ENCODE data around the gene AKAP11. TPM values are rescaled to one million over a fixed set of nuclear protein-coding genes. Genes with fewer than 3 reads are reported as not detected.

Gene AKAP11
- polyA plus RNA-seq, 1 donor from 2014 or later: 20.9 TPM

DNA sequence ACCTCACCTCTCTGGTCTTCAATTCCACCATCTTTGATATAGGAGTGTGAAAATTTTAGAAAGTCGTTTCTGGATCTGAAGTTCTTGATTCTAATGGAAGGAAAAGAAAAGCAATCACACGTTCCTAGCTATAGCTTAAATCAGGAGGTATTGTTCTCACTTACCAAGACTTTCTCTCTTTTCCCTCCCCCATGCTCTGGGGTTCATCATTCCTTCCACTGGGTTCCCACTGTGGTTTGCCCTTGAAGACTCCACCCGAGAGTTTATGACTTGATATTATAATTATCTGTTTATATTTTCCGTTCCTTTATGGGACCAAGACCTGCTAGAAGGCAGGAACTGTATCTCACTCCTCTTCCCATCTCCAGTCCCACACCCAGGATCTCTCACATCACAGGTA lies 76.6 kb downstream of the AKAP11 start:
- Histone ChIP-seq H3K79me2 (replicated peaks; ENCODE audit: insufficient read depth, low read length) (no peaks in the 10 kb centered on the region), H3K27ac (ENCODE audit: low read length) (no peak overlapping the region), H3F3A (ENCODE audit: insufficient read depth, low read length, poor library complexity, severe bottlenecking) (no peaks in the 10 kb centered on the region), H3K36me3 (ENCODE audit: insufficient read depth, low read length) (no peaks in the 10 kb centered on the region), H3K4me3 (ENCODE audit: low read length) (no peak overlapping the region), H3K9ac (ENCODE audit: low read length) (no peak overlapping the region), H3K9me2 (ENCODE audit: insufficient read depth, low read length) (no peaks in the 10 kb centered on the region), H3K4me2 (ENCODE audit: low read length) (no peak overlapping the region), H2AFZ (ENCODE audit: low read depth, low read length) (no peak overlapping the region), H3K9me3 (ENCODE audit: low read length) (no peaks in the 10 kb centered on the region), H3K27me3 (ENCODE audit: insufficient read depth, low read depth, low read length) (no peaks in the 10 kb centered on the region), H4K20me1 (ENCODE audit: insufficient read depth) (no peaks in the 10 kb centered on the region)
- TF ChIP-seq EZH2 (IDR thresholded peaks at IDR 0.05; ENCODE audit: borderline replicate concordance, insufficient read depth, low read length, poor library complexity, severe bottlenecking) (no peak), CTCF (IDR thresholded peaks at IDR 0.05; ENCODE audit: poor library complexity, severe bottlenecking) (no peak), TAF1 (IDR thresholded peaks at IDR 0.05; ENCODE audit: low read depth) (no peak), MXI1 (conservative IDR thresholded peaks at IDR 0.05; ENCODE audit: poor library complexity, severe bottlenecking) (no peak), SMC3 (conservative IDR thresholded peaks at IDR 0.05; ENCODE audit: poor library complexity) (no peak)
- TF ChIP-seq, protein P1, sequence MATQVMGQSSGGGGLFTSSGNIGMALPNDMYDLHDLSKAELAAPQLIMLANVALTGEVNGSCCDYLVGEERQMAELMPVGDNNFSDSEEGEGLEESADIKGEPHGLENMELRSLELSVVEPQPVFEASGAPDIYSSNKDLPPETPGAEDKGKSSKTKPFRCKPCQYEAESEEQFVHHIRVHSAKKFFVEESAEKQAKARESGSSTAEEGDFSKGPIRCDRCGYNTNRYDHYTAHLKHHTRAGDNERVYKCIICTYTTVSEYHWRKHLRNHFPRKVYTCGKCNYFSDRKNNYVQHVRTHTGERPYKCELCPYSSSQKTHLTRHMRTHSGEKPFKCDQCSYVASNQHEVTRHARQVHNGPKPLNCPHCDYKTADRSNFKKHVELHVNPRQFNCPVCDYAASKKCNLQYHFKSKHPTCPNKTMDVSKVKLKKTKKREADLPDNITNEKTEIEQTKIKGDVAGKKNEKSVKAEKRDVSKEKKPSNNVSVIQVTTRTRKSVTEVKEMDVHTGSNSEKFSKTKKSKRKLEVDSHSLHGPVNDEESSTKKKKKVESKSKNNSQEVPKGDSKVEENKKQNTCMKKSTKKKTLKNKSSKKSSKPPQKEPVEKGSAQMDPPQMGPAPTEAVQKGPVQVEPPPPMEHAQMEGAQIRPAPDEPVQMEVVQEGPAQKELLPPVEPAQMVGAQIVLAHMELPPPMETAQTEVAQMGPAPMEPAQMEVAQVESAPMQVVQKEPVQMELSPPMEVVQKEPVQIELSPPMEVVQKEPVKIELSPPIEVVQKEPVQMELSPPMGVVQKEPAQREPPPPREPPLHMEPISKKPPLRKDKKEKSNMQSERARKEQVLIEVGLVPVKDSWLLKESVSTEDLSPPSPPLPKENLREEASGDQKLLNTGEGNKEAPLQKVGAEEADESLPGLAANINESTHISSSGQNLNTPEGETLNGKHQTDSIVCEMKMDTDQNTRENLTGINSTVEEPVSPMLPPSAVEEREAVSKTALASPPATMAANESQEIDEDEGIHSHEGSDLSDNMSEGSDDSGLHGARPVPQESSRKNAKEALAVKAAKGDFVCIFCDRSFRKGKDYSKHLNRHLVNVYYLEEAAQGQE (IDR thresholded peaks at IDR 0.05; ENCODE audit: borderline replicate concordance): no peak

DNA sequence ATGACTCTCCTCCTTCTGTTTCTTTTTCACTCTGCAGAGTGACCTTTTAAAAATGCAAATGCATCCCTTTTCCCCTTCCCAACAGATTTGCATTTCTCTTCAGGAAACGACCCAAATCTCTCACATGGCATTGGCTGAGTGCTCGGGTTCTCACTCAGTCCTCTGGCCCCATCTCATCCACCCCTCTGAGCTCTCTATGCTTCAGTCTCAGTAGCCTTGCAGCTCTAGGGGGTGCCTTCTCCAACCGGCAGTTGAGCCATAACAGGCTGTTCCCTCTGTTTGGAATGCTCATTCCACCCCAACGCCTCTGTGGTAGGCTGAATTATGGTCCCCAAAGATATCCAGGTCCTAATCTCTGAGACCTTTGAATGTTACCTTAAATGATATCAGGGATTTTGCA lies 78.2 kb downstream of the AKAP11 start:
- no peak overlapping the region for H3K4me3 ChIP-seq (ENCODE audit: low read length)
- no peaks in the 10 kb centered on the region for H3K9me2 ChIP-seq (ENCODE audit: insufficient read depth, low read length)
- H3K79me2 ChIP-seq (replicated peaks; ENCODE audit: insufficient read depth, low read length): no peaks in the 10 kb centered on the region
- H3K9ac ChIP-seq (ENCODE audit: low read length): no peak overlapping the region
- TF ChIP-seq MXI1 (conservative IDR thresholded peaks at IDR 0.05; ENCODE audit: poor library complexity, severe bottlenecking) (no peak), RAD21 (conservative IDR thresholded peaks at IDR 0.05) (no peak), CTCF (IDR thresholded peaks at IDR 0.05; ENCODE audit: poor library complexity, severe bottlenecking) (no peak), EZH2 (IDR thresholded peaks at IDR 0.05; ENCODE audit: borderline replicate concordance, insufficient read depth, low read length, poor library complexity, severe bottlenecking) (no peak), TAF1 (IDR thresholded peaks at IDR 0.05; ENCODE audit: low read depth) (no peak), SMC3 (conservative IDR thresholded peaks at IDR 0.05; ENCODE audit: poor library complexity) (no peak), POLR2AphosphoS5 (IDR thresholded peaks at IDR 0.05) (no peak), EP300 (conservative IDR thresholded peaks at IDR 0.05; ENCODE audit: poor library complexity, severe bottlenecking) (no peak)
- TF ChIP-seq, protein P1 (IDR thresholded peaks at IDR 0.05; ENCODE audit: borderline replicate concordance): no peak
- no peak overlapping the region for H2AFZ ChIP-seq (ENCODE audit: low read depth, low read length)
- no peaks in the 10 kb centered on the region for H3F3A ChIP-seq (ENCODE audit: insufficient read depth, low read length, poor library complexity, severe bottlenecking)
- H3K4me2 ChIP-seq (ENCODE audit: low read length): no peak overlapping the region
- no peaks in the 10 kb centered on the region for H3K27me3 ChIP-seq (ENCODE audit: insufficient read depth, low read depth, low read length)
- H4K20me1 ChIP-seq (ENCODE audit: insufficient read depth): no peaks in the 10 kb centered on the region
- no peaks in the 10 kb centered on the region for H3K36me3 ChIP-seq (ENCODE audit: insufficient read depth, low read length)
- no peaks in the 10 kb centered on the region for H3K9me3 ChIP-seq (ENCODE audit: low read length)
- no peak overlapping the region for H3K27ac ChIP-seq (ENCODE audit: low read length)

Data from neural cell (in vitro differentiated cells).